ENCODE data around the gene COL23A1.

GRCh38 chr5:178483620-178484019, 106.6 kb downstream of the COL23A1 start:
- no peak for TF ChIP-seq POLR2A (IDR thresholded peaks at IDR 0.05; ENCODE audit: low read depth, low read length)
- no peak for TF ChIP-seq POLR2AphosphoS5 (IDR thresholded peaks at IDR 0.05; ENCODE audit: low read depth, low read length)
- TF ChIP-seq TAF1 (IDR thresholded peaks at IDR 0.05; ENCODE audit: low read depth, low read length), result no peak
- TF ChIP-seq SPI1 (IDR thresholded peaks at IDR 0.05; ENCODE audit: low read depth, low read length), result no peak
- no peak for TF ChIP-seq POU2F2 (IDR thresholded peaks at IDR 0.05; ENCODE audit: low read depth, low read length)
- no peak for TF ChIP-seq PAX5 (IDR thresholded peaks at IDR 0.05; ENCODE audit: insufficient read depth, low read length, severe bottlenecking)
